Measurements from ENCODE around the gene CEP350. TPM values are rescaled to one million over a fixed set of nuclear protein-coding genes. Genes with fewer than 3 reads are reported as not detected.

The CEP350 gene
- total RNA-seq, 2 donors from 2014 or later = 34.7 to 50.6 TPM

GRCh38 chr1:180143359-180143758, 188.7 kb downstream of the CEP350 start:
- TF ChIP-seq CTCF (IDR thresholded peaks at IDR 0.05) = no peak

GRCh38 chr1:180144659-180145357, 190.2 kb downstream of the CEP350 start:
- no peaks in the 10 kb centered on the region for H3K4me1 ChIP-seq
- H3K4me3 ChIP-seq = no peak overlapping the region
- no peak overlapping the region for H3K9ac ChIP-seq (ENCODE audit: low read depth in 2 of 2, low read length in 2 of 2)
- H3K27me3 ChIP-seq = no peaks in the 10 kb centered on the region
- no peaks in the 10 kb centered on the region for H3K36me3 ChIP-seq
- intact Hi-C loops (cut with DNase I) = no loop called here
- DNase-seq = no peak
- no peak overlapping the region for H3K27ac ChIP-seq
- no peak for TF ChIP-seq CTCF (IDR thresholded peaks at IDR 0.05)
- no peaks in the 10 kb centered on the region for H3K9me3 ChIP-seq

More at GRCh38 chr1:180143359-180143758, 188.7 kb downstream of the CEP350 start:
- Histone ChIP-seq H3K27me3 (no peaks in the 10 kb centered on the region), H3K27ac (no peak overlapping the region), H3K9ac (ENCODE audit: low read depth in 2 of 2, low read length in 2 of 2) (no peak overlapping the region), H3K4me3 (no peak overlapping the region), H3K9me3 (no peaks in the 10 kb centered on the region), H3K4me1 (no peaks in the 10 kb centered on the region), H3K36me3 (no peaks in the 10 kb centered on the region)
- DNase-seq = no peak
- intact Hi-C loops (cut with DNase I) = no loop called here

- no peak for DNase-seq
- Histone ChIP-seq H3K9ac (ENCODE audit: low read depth in 2 of 2, low read length in 2 of 2) (no peak overlapping the region), H3K36me3 (no peaks in the 10 kb centered on the region), H3K27ac (no peak overlapping the region), H3K9me3 (no peaks in the 10 kb centered on the region), H3K4me3 (no peak overlapping the region), H3K4me1 (no peaks in the 10 kb centered on the region), H3K27me3 (no peaks in the 10 kb centered on the region)
- intact Hi-C loops (cut with DNase I) = no loop called here
- TF ChIP-seq CTCF (IDR thresholded peaks at IDR 0.05) = no peak
Measured at GRCh38 chr1:180145446-180145845, 190.8 kb downstream of the CEP350 start.

- Histone ChIP-seq H3K36me3 (no peaks in the 10 kb centered on the region), H3K27me3 (no peaks in the 10 kb centered on the region), H3K9me3 (no peaks in the 10 kb centered on the region), H3K27ac (no peak overlapping the region), H3K4me3 (no peak overlapping the region), H3K9ac (ENCODE audit: low read depth in 2 of 2, low read length in 2 of 2) (no peak overlapping the region), H3K4me1 (peaks cover 1% of the 10 kb centered on the region)
- DNase-seq = no peak
- intact Hi-C loops (cut with DNase I) = no loop called here
- TF ChIP-seq CTCF (IDR thresholded peaks at IDR 0.05) = no peak
Measured at GRCh38 chr1:180150982-180151381, 196.4 kb downstream of the CEP350 start.

- intact Hi-C loops (cut with DNase I) = no loop called here
- H3K4me1 ChIP-seq = peaks cover 6% of the 10 kb centered on the region
- no peak overlapping the region for H3K9ac ChIP-seq (ENCODE audit: low read depth in 2 of 2, low read length in 2 of 2)
- H3K27ac ChIP-seq = no peak overlapping the region
- no peak overlapping the region for H3K4me3 ChIP-seq
- no peaks in the 10 kb centered on the region for H3K36me3 ChIP-seq
- no peak for TF ChIP-seq CTCF (IDR thresholded peaks at IDR 0.05)
- H3K27me3 ChIP-seq = no peaks in the 10 kb centered on the region
- no peaks in the 10 kb centered on the region for H3K9me3 ChIP-seq
- DNase-seq = no peak
Measured at GRCh38 chr1:180151508-180151907, 196.9 kb downstream of the CEP350 start.
